ENCODE measurements around the gene ZNF292. TPM values are rescaled to one million over a fixed set of nuclear protein-coding genes. Genes with fewer than 3 reads are reported as not detected.
"Not testable (repeated sequence)": the region's sequence is repeated elsewhere in the genome, so short reads cannot be mapped to it uniquely, and the experiment has no call there.

ZNF292 gene
- total and polyA plus RNA-seq, 8 donors: 1.9 to 106 (median 21.1) TPM

GRCh38 chr6:87152526-87152955 is 2.8 kb upstream of the ZNF292 start:
- H3K4me1 ChIP-seq: peaks cover 17 to 49% (median 36%) of the 10 kb centered on the region in 4 donors
- no peaks in the 10 kb centered on the region for H3K27me3 ChIP-seq
- H3K36me3 ChIP-seq: no peaks in the 10 kb centered on the region
- H3K4me3 ChIP-seq: peak overlapping the region; percentile 56 to 70 (median 61)
- TF ChIP-seq POLR2AphosphoS5 (IDR thresholded peaks at IDR 0.05): no peak
- TF ChIP-seq POLR2A (IDR thresholded peaks at IDR 0.05): no peak
- TF ChIP-seq CTCF (IDR thresholded peaks at IDR 0.05): no peak
- TF ChIP-seq EP300 (IDR thresholded peaks at IDR 0.05): no peak
- no peak for DNase-seq
- H3K27ac ChIP-seq: peak overlapping the region; percentile 74 to 96 (median 90)
- intact Hi-C loops (cut with DNase I; ENCODE audit: low total_unique reads): no loop called here
- WGBS, 5 donors: 31 to 42% (median 37%) methylated on average over 22 of the region's 22 CpGs
- H3K9me3 ChIP-seq: no peaks in the 10 kb centered on the region

GRCh38 chr6:87154641-87154992 is 748 bp upstream of the ZNF292 start:
- intact Hi-C loops (cut with DNase I; ENCODE audit: low total_unique reads): no loop called here
- Histone ChIP-seq H3K36me3 (no peaks in the 10 kb centered on the region), H3K4me3 (peak overlapping the region; percentile 79 to 99 (median 96)), H3K9me3 (no peaks in the 10 kb centered on the region), H3K4me1 (peaks cover 18 to 70% (median 51%) of the 10 kb centered on the region in 4 donors), H3K27ac (peak overlapping the region; percentile 89 to 96 (median 95)), H3K27me3 (no peaks in the 10 kb centered on the region)
- 0 to 1% (median 1%) methylated on average over 6 of the region's 6 CpGs for WGBS, 5 donors
- no peak for DNase-seq
- TF ChIP-seq EP300 (IDR thresholded peaks at IDR 0.05) (no peak), CTCF (IDR thresholded peaks at IDR 0.05) (no peak), POLR2AphosphoS5 (IDR thresholded peaks at IDR 0.05) (no peak), POLR2A (IDR thresholded peaks at IDR 0.05) (no peak)

GRCh38 chr6:87155842-87156815 is 764 bp downstream of the ZNF292 start:
- Histone ChIP-seq H3K9me3 (no peaks in the 10 kb centered on the region), H3K27ac (peak overlapping the region; percentile 89 to 96 (median 95)), H3K4me1 (peaks cover 18 to 83% (median 60%) of the 10 kb centered on the region in 4 donors), H3K27me3 (no peaks in the 10 kb centered on the region), H3K36me3 (no peaks in the 10 kb centered on the region), H3K4me3 (peak overlapping the region; percentile 79 to 99 (median 96))
- TF ChIP-seq CTCF (IDR thresholded peaks at IDR 0.05) (no peak), POLR2AphosphoS5 (IDR thresholded peaks at IDR 0.05) (no peak), EP300 (IDR thresholded peaks at IDR 0.05) (no peak), POLR2A (IDR thresholded peaks at IDR 0.05) (no peak)
- 0 to 1% (median 1%) methylated on average over 34 to 43 of the region's 43 CpGs for WGBS, 5 donors
- intact Hi-C loops (cut with DNase I; ENCODE audit: low total_unique reads): no loop called here
- DNase-seq: peak; percentile 32 to 83

- peaks cover 19 to 86% (median 57%) of the 10 kb centered on the region in 4 donors for H3K4me1 ChIP-seq
- WGBS, 5 donors: 74 to 78% (median 76%) methylated on average over 10 of the region's 10 CpGs
- H3K27ac ChIP-seq; H3K27me3 ChIP-seq; H3K9me3 ChIP-seq; DNase-seq; intact Hi-C loops (cut with DNase I; ENCODE audit: low total_unique reads); H3K36me3 ChIP-seq: not testable (repeated sequence)
- peak overlapping the region in 1 of 4 donors; percentile 99 for H3K4me3 ChIP-seq
Measured at GRCh38 chr6:87157596-87157995, 2.2 kb downstream of the ZNF292 start.

All from stomach (tissue), 9 donors.